ENCODE measurements around the gene RAI1.

The RAI1 gene

DNA sequence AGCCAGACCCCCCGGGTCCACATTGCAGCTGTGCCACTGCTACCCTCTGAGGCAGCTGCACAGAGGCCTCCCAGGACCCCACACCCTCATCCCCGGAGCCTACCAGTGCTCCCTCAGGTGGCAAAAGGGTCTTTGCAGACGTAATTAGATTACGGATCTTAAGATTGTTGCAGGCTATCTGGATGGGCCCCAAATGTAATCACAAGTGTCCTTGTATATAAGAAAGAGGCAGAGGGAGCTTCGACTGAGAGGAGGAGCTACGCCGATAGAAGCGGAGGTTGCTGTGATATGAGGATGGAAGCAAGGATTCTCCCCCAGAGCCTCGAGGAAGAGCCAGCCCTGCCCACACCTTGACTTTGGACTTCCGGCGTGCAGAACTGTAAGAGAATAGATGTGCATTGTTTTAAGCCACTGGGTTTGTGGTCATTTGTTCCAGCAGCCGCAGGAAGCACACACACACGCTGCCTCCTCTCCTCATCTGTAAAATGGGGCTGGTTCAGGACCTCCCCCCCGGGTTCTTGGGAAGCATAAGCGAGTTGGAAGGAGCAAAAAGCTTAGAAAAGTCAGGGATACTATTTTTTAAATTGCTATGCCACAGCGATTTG is 10.5 kb upstream of the RAI1 start:
- no peak for TF ChIP-seq SP1 (IDR thresholded peaks at IDR 0.05)
- DNase-seq (ENCODE audit: extremely low spot score) = no peak
- POLR2A ChIA-PET = interaction anchor here (1.2 to 1.6 kb wide), 2 partner anchors 9 to 370 kb away, joined by 4 to 6 read pairs; no protein-coding TSS in a partner anchor
- CTCF ChIA-PET = no interaction called here

DNA sequence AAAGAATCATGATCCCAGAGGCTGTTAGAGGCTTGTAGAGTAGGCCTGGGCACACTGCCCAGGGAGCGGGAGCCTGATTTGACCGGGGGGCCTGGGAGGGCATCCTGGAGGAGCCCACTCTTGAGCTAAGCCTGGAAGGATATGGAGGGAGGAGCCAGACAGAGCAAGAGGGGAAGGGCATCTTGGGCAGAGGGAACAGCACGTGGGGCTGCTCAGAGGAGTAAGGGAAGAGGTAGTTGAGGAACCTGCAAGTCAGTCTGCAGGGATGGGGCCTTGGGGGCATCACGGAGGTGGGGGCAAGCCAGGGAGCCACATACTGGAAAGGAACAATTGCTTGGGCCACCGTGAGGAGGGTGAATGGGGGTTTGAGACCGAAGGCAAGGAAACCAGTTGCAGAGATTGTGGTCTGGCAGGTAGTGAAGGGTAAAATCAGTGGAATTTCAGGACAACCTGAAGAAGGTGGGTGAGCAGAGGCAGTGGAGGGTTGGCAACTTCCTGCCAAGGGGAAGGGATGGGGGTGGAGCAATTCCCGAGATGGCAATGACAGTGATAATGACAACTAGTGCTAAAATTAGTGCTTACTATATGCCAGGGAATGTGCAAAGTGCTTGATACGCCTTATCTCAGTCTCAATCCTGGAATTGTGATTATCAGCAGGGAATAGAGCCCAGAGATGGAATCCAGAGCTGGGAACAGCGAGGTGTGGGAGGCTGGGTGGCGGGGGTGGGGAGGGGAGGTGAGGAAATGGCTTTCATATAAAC is 9.7 kb upstream of the RAI1 start:
- ChIA-PET CTCF (interaction anchor here (1.1 kb wide), 2 partner anchors 10 to 29 kb away, joined by 3 to 4 read pairs; no protein-coding TSS in a partner anchor), POLR2A (interaction anchor here (1.2 to 1.6 kb wide), 2 partner anchors 8 to 165 kb away, joined by 3 to 6 read pairs; no protein-coding TSS in a partner anchor)
- no peak for DNase-seq (ENCODE audit: extremely low spot score)
- TF ChIP-seq SP1 (IDR thresholded peaks at IDR 0.05) (no peak), BHLHE40 (IDR thresholded peaks at IDR 0.05; ENCODE audit: borderline replicate concordance) (no peak), NFRKB (IDR thresholded peaks at IDR 0.05) (no peak), L3MBTL2 (conservative IDR thresholded peaks at IDR 0.05) (no peak), ARNT (IDR thresholded peaks at IDR 0.05) (no peak), ELF4 (IDR thresholded peaks at IDR 0.05) (no peak), HDGF (IDR thresholded peaks at IDR 0.05; ENCODE audit: borderline replicate concordance) (no peak), ZNF384 (IDR thresholded peaks at IDR 0.05) (no peak), LEF1 (IDR thresholded peaks at IDR 0.05; ENCODE audit: borderline replicate concordance) (no peak), FOXA1 (IDR thresholded peaks at IDR 0.05) (no peak), FOXM1 (IDR thresholded peaks at IDR 0.05; ENCODE audit: borderline replicate concordance) (no peak), TARDBP (IDR thresholded peaks at IDR 0.05) (no peak), PKNOX1 (IDR thresholded peaks at IDR 0.05) (no peak), CTBP1 (IDR thresholded peaks at IDR 0.05; ENCODE audit: borderline replicate concordance) (no peak)

- ChIA-PET POLR2A (interaction anchor here (1.2 to 1.4 kb wide), 2 partner anchors 9 to 163 kb away, joined by 3 to 5 read pairs; no protein-coding TSS in a partner anchor), CTCF (interaction anchor here (1.1 kb wide), 2 partner anchors 11 to 30 kb away, joined by 3 to 4 read pairs; no protein-coding TSS in a partner anchor)
- TF ChIP-seq ELF4 (IDR thresholded peaks at IDR 0.05) = no peak
- TF ChIP-seq ARNT (IDR thresholded peaks at IDR 0.05) = no peak
- no peak for TF ChIP-seq SP1 (IDR thresholded peaks at IDR 0.05)
- TF ChIP-seq HDGF (IDR thresholded peaks at IDR 0.05; ENCODE audit: borderline replicate concordance) = no peak
- TF ChIP-seq FOXA1 (IDR thresholded peaks at IDR 0.05) = no peak
- no peak for DNase-seq (ENCODE audit: extremely low spot score)
Observed at GRCh38 chr17:17672453-17673368, 8.5 kb upstream of the RAI1 start.

- ChIA-PET POLR2A (interaction anchor here (2.1 kb wide), 1 partner anchor 161 kb away, joined by 8 read pairs; the partner anchor contains the start of gene SREBF1), CTCF (interaction anchor here (0.6 to 1.0 kb wide), 2 partner anchors 14 to 137 kb away, joined by 4 to 5 read pairs; no protein-coding TSS in a partner anchor)
- TF ChIP-seq L3MBTL2 (conservative IDR thresholded peaks at IDR 0.05) (no peak), ELF4 (IDR thresholded peaks at IDR 0.05) (no peak), SUZ12 (IDR thresholded peaks at IDR 0.05) (no peak), ZNF384 (IDR thresholded peaks at IDR 0.05) (no peak), TARDBP (IDR thresholded peaks at IDR 0.05) (no peak), FOXM1 (IDR thresholded peaks at IDR 0.05; ENCODE audit: borderline replicate concordance) (no peak), BHLHE40 (IDR thresholded peaks at IDR 0.05; ENCODE audit: borderline replicate concordance) (no peak), LEF1 (IDR thresholded peaks at IDR 0.05; ENCODE audit: borderline replicate concordance) (no peak), NFRKB (IDR thresholded peaks at IDR 0.05) (no peak), CTBP1 (IDR thresholded peaks at IDR 0.05; ENCODE audit: borderline replicate concordance) (no peak), FOXA1 (IDR thresholded peaks at IDR 0.05) (no peak), PKNOX1 (IDR thresholded peaks at IDR 0.05) (no peak), HDGF (IDR thresholded peaks at IDR 0.05; ENCODE audit: borderline replicate concordance) (no peak), SP1 (IDR thresholded peaks at IDR 0.05) (no peak), FOXK2 (IDR thresholded peaks at IDR 0.05) (no peak), ARNT (IDR thresholded peaks at IDR 0.05) (no peak)
- no peak for DNase-seq (ENCODE audit: extremely low spot score)
Observed at GRCh38 chr17:17675416-17675815, 5.8 kb upstream of the RAI1 start.

DNA sequence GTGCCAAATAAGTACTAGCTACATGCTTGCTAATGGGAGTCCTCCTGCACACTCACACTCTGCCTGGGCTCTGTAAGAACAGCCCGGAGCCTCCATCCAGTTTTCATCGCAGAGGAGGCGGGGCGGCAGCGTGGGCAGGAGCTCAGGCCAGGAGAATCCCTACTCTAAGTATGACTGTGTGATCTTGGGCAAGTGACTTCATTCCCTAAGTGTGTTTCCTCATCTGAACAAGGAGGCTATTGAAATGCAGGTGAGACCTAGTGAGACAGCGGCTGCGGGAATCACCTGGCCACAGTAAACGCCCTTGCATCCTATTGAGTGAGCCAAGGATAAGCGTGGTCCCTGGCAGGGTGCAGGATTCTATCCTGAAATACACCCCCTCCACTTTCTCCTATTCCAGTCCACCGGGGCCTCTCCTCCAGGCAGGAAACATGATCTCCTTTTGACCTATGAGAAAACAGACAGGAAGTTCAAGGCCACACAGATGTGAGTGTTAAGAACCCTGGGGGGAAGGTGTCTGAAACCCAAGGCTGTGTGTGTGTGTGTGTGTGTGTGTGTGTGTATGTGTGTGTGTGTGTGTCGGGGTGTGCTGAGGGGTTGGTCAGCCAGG is 5.2 kb upstream of the RAI1 start:
- ChIA-PET POLR2A (interaction anchor here (2.1 kb wide), 1 partner anchor 160 kb away, joined by 8 read pairs; the partner anchor contains the start of gene SREBF1), CTCF (interaction anchor here (0.6 to 1.0 kb wide), 2 partner anchors 14 to 113 kb away, joined by 3 to 5 read pairs; no protein-coding TSS in a partner anchor)
- TF ChIP-seq CTBP1 (IDR thresholded peaks at IDR 0.05; ENCODE audit: borderline replicate concordance) (no peak), PKNOX1 (IDR thresholded peaks at IDR 0.05) (no peak), BHLHE40 (IDR thresholded peaks at IDR 0.05; ENCODE audit: borderline replicate concordance) (no peak), FOXA1 (IDR thresholded peaks at IDR 0.05) (no peak), NFRKB (IDR thresholded peaks at IDR 0.05) (no peak), ELF4 (IDR thresholded peaks at IDR 0.05) (no peak), L3MBTL2 (conservative IDR thresholded peaks at IDR 0.05) (no peak), FOXM1 (IDR thresholded peaks at IDR 0.05; ENCODE audit: borderline replicate concordance) (no peak), TARDBP (IDR thresholded peaks at IDR 0.05) (no peak), SUZ12 (IDR thresholded peaks at IDR 0.05) (no peak), HDGF (IDR thresholded peaks at IDR 0.05; ENCODE audit: borderline replicate concordance) (no peak)
- DNase-seq (ENCODE audit: extremely low spot score) = no peak

All from HEK293T (cell line).